Sigmoid colon (tissue), 7 donors: ENCODE results near the gene MACROD2. TPM values are rescaled to one million over a fixed set of nuclear protein-coding genes. Genes with fewer than 3 reads are reported as not detected.

Source experiments
- DNase-seq: peaks from one replicate; pipeline ENCODE4 v3.0.0-alpha.2; 2019
- H3K27ac ChIP-seq, 4 donors: fragments of 200-600 bp; sonication (generic); one replicate each; pipeline ENCODE4 v1.5.1; 2016 to 2019; ENCODE audit warnings: mild to moderate bottlenecking in 1 of 4
- H3K27me3 ChIP-seq, 3 donors: fragments of 200-600 bp; sonication (generic); one replicate each; pipeline ENCODE4 v1.5.1; 2019; ENCODE audit warnings: mild to moderate bottlenecking in 1 of 3
- H3K36me3 ChIP-seq, 4 donors: fragments of 200-600 bp; sonication (generic); one replicate each; pipeline ENCODE4 v1.5.1; 2016 to 2019
- H3K4me1 ChIP-seq, 4 donors: fragments of 200-600 bp; sonication (generic); one replicate each; pipeline ENCODE4 v1.5.1; 2017 to 2019
- H3K4me3 ChIP-seq, 4 donors: fragments of 200-600 bp; sonication (generic); one replicate each; pipeline ENCODE4 v1.5.1; 2017 to 2019; ENCODE audit warnings: mild to moderate bottlenecking in 2 of 4, moderate library complexity in 1 of 4
- H3K9me3 ChIP-seq, 4 donors: fragments of 200-600 bp in 3 of 4; sonication (generic) in 3 of 4; one replicate each; pipeline versions ENCODE4 v1.5.1 to v1.6.1; 2013 to 2019
- EP300 ChIP-seq, 4 donors: sonication (generic); formaldehyde crosslinking; IDR thresholded peaks; one replicate each; pipeline ENCODE4 v1.6.1; 2017; ENCODE audit warnings: antibody characterized with exemption in 4 of 4
- POLR2A ChIP-seq, 2 donors: fragments of 450-650 bp; IDR thresholded peaks; one replicate each; pipeline ENCODE4 v1.6.1; 2016; ENCODE audit warnings: antibody characterized with exemption in 2 of 2, mild to moderate bottlenecking in 2 of 2, moderate library complexity in 2 of 2
- POLR2AphosphoS5 ChIP-seq, 4 donors: sonication (generic); formaldehyde crosslinking; IDR thresholded peaks; one replicate each; pipeline ENCODE4 v1.6.1; 2017; ENCODE audit warnings: antibody characterized with exemption in 4 of 4
- WGBS, 2 donors: extraction: QIAGEN DNeasy Blood & Tissue Kit; methylation state at CpG; one replicate each; pipeline ENCODE4 v1.1.7; 2013; 5-methylcytosine and 5-hydroxymethylcytosine counted together
- intact Hi-C: fragments of 100-400 bp; cut with DNase I; formaldehyde crosslinking; loops from one replicate; pipeline ENCODE4 v1.15.1; 2023
- polyA plus RNA-seq, 3 donors: library from polyadenylated mRNA; stranded (reverse); fragments of 200-250 nt; gene quantifications; one replicate each; pipeline ENCODE4 v1.2.3, GENCODE V29; 2013
- total RNA-seq, 4 donors: library from RNA; depleted of rRNA; stranded (reverse); fragments of >200 nt; gene quantifications; one replicate each; pipeline ENCODE4 v1.1.0, GENCODE V29; 2016
- TF ChIP-seq, protein P1 (sequence below), 4 experiments: fragments of 450-650 bp in 3 of 4; fragments of 200-600 bp in 1 of 4; IDR thresholded peaks; one replicate each; pipeline ENCODE4 v1.5.1; 2016 to 2019; ENCODE audit warnings: antibody characterized with exemption in 4 of 4, mild to moderate bottlenecking in 3 of 4, moderate library complexity in 2 of 4
- donor health status: healthy with polysubstance abuse.
- donor health status: Bipolar disorder and iron deficiency.
- donor health status: healthy.

Gene MACROD2
- total and polyA plus RNA-seq, 7 donors = 1.2 to 22.4 (median 5.8) TPM

DNA sequence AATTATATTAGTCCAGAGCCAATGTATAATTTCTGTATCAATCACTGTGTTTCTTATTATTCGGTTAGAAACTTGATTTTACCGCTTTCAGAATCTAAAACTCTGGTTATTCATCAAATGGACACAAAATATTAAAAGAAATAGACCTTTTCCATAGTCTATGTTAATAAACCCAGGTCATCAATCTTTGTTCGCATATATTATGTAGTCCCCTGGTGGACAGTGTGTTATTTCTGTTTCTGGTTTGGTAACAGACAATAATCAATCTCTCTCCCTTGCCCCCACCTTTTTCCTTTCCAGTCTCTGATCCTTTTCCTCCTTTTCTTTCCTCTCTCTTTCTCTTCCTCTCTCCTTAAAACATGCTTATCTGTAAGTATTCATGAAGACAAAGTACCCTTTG lies 203.1 kb downstream of the MACROD2 start:
- intact Hi-C loops = no loop called here
- no peaks in the 10 kb centered on the region for H3K9me3 ChIP-seq
- 90 to 91% methylated on average over 3 of the region's 3 CpGs for WGBS, 2 donors
- H3K36me3 ChIP-seq = no peaks in the 10 kb centered on the region
- no peak for DNase-seq
- TF ChIP-seq POLR2AphosphoS5 (IDR thresholded peaks at IDR 0.05) (no peak), POLR2A (IDR thresholded peaks at IDR 0.05) (no peak), EP300 (IDR thresholded peaks at IDR 0.05) (no peak)
- TF ChIP-seq, protein P1, sequence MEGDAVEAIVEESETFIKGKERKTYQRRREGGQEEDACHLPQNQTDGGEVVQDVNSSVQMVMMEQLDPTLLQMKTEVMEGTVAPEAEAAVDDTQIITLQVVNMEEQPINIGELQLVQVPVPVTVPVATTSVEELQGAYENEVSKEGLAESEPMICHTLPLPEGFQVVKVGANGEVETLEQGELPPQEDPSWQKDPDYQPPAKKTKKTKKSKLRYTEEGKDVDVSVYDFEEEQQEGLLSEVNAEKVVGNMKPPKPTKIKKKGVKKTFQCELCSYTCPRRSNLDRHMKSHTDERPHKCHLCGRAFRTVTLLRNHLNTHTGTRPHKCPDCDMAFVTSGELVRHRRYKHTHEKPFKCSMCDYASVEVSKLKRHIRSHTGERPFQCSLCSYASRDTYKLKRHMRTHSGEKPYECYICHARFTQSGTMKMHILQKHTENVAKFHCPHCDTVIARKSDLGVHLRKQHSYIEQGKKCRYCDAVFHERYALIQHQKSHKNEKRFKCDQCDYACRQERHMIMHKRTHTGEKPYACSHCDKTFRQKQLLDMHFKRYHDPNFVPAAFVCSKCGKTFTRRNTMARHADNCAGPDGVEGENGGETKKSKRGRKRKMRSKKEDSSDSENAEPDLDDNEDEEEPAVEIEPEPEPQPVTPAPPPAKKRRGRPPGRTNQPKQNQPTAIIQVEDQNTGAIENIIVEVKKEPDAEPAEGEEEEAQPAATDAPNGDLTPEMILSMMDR (IDR thresholded peaks at IDR 0.05) = no peak
- no peaks in the 10 kb centered on the region for H3K27me3 ChIP-seq
- H3K4me1 ChIP-seq = peaks cover 0 to 15% (median 12%) of the 10 kb centered on the region in 4 donors
- H3K4me3 ChIP-seq = no peak overlapping the region
- no peak overlapping the region for H3K27ac ChIP-seq

DNA sequence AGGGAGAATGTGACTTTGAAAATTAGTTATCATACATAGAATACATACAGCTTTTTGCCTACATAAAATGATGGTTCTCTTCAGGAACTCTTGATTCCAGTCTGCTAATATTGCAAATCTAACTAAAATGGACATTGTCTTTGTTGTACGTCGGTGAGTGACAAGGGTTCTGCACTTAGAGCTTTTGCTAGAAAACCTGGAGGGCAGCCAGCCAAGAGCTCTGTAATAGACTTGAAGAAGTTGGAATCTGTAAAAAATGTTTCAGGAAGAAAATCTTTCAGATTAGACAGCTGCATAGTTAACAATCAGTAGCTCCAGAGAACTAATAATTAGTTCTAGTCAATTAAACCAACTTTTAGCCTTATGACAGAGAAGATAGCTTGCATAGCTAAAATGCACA lies 203.8 kb downstream of the MACROD2 start:
- intact Hi-C loops = no loop called here
- no peak for DNase-seq
- H3K9me3 ChIP-seq = no peaks in the 10 kb centered on the region
- 79 to 84% methylated on average over 2 of the region's 2 CpGs for WGBS, 2 donors
- H3K27me3 ChIP-seq = no peaks in the 10 kb centered on the region
- H3K27ac ChIP-seq = no peak overlapping the region
- H3K36me3 ChIP-seq = no peaks in the 10 kb centered on the region
- no peak overlapping the region for H3K4me3 ChIP-seq
- TF ChIP-seq, protein P1 (IDR thresholded peaks at IDR 0.05) = no peak
- TF ChIP-seq EP300 (IDR thresholded peaks at IDR 0.05) = no peak
- no peak for TF ChIP-seq POLR2A (IDR thresholded peaks at IDR 0.05)
- TF ChIP-seq POLR2AphosphoS5 (IDR thresholded peaks at IDR 0.05) = no peak
- H3K4me1 ChIP-seq = peaks cover 0 to 15% (median 12%) of the 10 kb centered on the region in 4 donors

DNA sequence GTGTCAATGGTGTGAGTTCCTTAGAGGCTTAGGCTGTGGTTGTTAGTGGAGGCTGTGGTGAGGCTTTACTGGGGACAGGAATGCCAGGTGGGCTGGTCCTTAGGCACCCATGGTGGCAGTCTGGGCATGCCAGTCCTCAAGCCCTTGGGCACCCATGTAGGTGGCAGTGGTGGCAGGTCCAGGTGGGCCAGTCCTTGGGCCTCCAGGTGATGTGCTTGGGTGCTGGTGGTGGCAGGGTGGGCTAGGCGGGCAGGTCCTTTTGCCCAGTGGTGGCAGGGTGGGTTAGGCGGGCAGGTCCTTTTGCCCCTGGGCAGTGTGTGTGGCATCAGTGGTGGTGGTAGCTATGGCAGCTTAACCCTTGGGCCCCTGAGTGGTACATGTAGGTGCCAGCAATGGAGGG lies 208.3 kb downstream of the MACROD2 start:
- TF ChIP-seq POLR2AphosphoS5 (IDR thresholded peaks at IDR 0.05) (no peak), EP300 (IDR thresholded peaks at IDR 0.05) (no peak), POLR2A (IDR thresholded peaks at IDR 0.05) (no peak)
- TF ChIP-seq, protein P1 (IDR thresholded peaks at IDR 0.05) = no peak
- H3K36me3 ChIP-seq = no peaks in the 10 kb centered on the region
- 97 to 98% methylated on average over 2 of the region's 2 CpGs for WGBS, 2 donors
- H3K27ac ChIP-seq = no peak overlapping the region
- H3K4me1 ChIP-seq = no peaks in the 10 kb centered on the region
- H3K27me3 ChIP-seq = no peaks in the 10 kb centered on the region
- no peak overlapping the region for H3K4me3 ChIP-seq
- DNase-seq = no peak
- H3K9me3 ChIP-seq = no peaks in the 10 kb centered on the region
- intact Hi-C loops = no loop called here

DNA sequence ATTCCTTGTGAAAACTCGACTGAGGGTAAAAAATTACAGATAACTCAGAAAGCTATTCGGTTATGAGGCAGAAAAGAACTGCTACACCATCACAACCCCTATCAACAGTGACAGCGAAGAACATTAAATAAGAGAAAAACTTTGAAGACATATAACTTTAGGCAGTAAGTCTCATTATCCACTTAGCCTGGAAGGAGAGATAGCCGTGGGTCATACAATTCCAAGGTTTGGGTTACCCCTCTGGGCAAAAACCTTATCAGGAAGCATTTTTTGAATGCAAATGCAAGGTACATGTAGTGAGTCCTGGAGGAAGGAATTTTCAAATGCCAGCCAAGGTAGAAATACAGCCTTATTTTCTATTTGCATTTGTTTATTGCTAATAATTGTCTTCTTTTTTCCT lies 212.3 kb downstream of the MACROD2 start:
- no peaks in the 10 kb centered on the region for H3K27me3 ChIP-seq
- DNase-seq = no peak
- 62 to 66% methylated on average over 4 of the region's 4 CpGs for WGBS, 2 donors
- no peaks in the 10 kb centered on the region for H3K36me3 ChIP-seq
- TF ChIP-seq, protein P1 (IDR thresholded peaks at IDR 0.05) = no peak
- TF ChIP-seq EP300 (IDR thresholded peaks at IDR 0.05) = no peak
- no peak for TF ChIP-seq POLR2AphosphoS5 (IDR thresholded peaks at IDR 0.05)
- TF ChIP-seq POLR2A (IDR thresholded peaks at IDR 0.05) = no peak
- intact Hi-C loops = no loop called here
- H3K4me1 ChIP-seq = no peaks in the 10 kb centered on the region
- H3K9me3 ChIP-seq = no peaks in the 10 kb centered on the region
- no peak overlapping the region for H3K4me3 ChIP-seq
- no peak overlapping the region for H3K27ac ChIP-seq

DNA sequence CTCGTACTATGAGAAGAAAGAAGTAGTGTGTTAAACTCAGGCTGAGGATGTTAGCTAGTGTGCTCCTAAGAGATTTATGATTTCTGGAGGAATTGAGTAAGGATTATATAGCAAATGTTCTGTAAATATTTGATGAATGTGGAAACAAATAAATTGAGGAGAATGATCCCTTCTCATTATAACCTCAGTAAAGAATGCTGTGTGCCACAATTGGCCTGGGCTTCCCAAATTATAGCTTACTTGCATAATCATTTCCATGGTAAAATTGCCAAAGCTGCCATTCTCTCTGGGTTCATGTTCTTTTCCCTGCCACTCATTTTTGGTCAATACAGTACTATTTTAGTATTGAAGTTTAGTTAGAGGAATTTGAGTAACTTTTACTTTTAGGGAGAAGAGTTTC lies 213.6 kb downstream of the MACROD2 start:
- Histone ChIP-seq H3K4me1 (peaks cover 0 to 3% (median 0%) of the 10 kb centered on the region in 4 donors), H3K36me3 (no peaks in the 10 kb centered on the region), H3K27ac (no peak overlapping the region), H3K9me3 (no peaks in the 10 kb centered on the region), H3K4me3 (no peak overlapping the region), H3K27me3 (no peaks in the 10 kb centered on the region)
- intact Hi-C loops = no loop called here
- whole genome bisulfite sequencing, 2 donors = 77 to 86% methylated on average over 1 of the region's 1 CpG
- no peak for DNase-seq
- TF ChIP-seq POLR2A (IDR thresholded peaks at IDR 0.05) (no peak), EP300 (IDR thresholded peaks at IDR 0.05) (no peak), POLR2AphosphoS5 (IDR thresholded peaks at IDR 0.05) (no peak)
- TF ChIP-seq, protein P1 (IDR thresholded peaks at IDR 0.05) = no peak
